Measurements from ENCODE around the gene KHK.
A peak's percentile ranks its signal among the peaks of the same experiment; 100 is the strongest.

The KHK gene

GRCh38 chr2:27082773-27083409 lies 3.7 kb upstream of the KHK start:
- no peak overlapping the region for H2AK5ac ChIP-seq (ENCODE audit: low read length)
- no CpG with 5 or more reads among the region's 27 CpGs for WGBS (ENCODE audit: extremely low coverage, insufficient coverage, insufficient read length)
- H2BK5ac ChIP-seq (ENCODE audit: low read depth, low read length, poor library complexity), result no peak overlapping the region
- no peaks in the 10 kb centered on the region for H3K36me3 ChIP-seq (ENCODE audit: control insufficient read depth in 1 of 2, insufficient read depth in 2 of 2, low read length in 2 of 2)
- H3K9ac ChIP-seq (ENCODE audit: low read length), result no peak overlapping the region
- no peak overlapping the region for H2AFZ ChIP-seq (ENCODE audit: insufficient read depth, low read length, poor library complexity)
- H2BK120ac ChIP-seq (ENCODE audit: insufficient read depth, low read length, poor library complexity), result no peak overlapping the region
- no peak overlapping the region for H4K12ac ChIP-seq (ENCODE audit: low read depth, low read length)
- H3K79me2 ChIP-seq (ENCODE audit: control insufficient read depth, insufficient read depth, low read length, poor library complexity), result peaks cover 8% of the 10 kb centered on the region
- no peak overlapping the region for H4K91ac ChIP-seq (ENCODE audit: low read depth, low read length)
- H3K18ac ChIP-seq (ENCODE audit: low read length), result no peak overlapping the region
- no peak overlapping the region for H3K4me2 ChIP-seq (ENCODE audit: low read length)
- H3K27ac ChIP-seq (ENCODE audit: low read depth, low read length), result no peak overlapping the region
- H3K4ac ChIP-seq (ENCODE audit: low read depth, low read length), result no peak overlapping the region
- no peaks in the 10 kb centered on the region for H3K27me3 ChIP-seq (ENCODE audit: insufficient read depth, low read length)
- H4K8ac ChIP-seq (ENCODE audit: low read depth, low read length), result no peak overlapping the region
- no peak overlapping the region for H3K14ac ChIP-seq (ENCODE audit: low read length)
- no peak overlapping the region for H2BK12ac ChIP-seq (ENCODE audit: low read length)
- no peak overlapping the region for H3K4me3 ChIP-seq (ENCODE audit: low read depth, low read length)
- H3K79me1 ChIP-seq (ENCODE audit: low read length), result peaks cover 12% of the 10 kb centered on the region
- peaks cover 8 to 19% of the 10 kb centered on the region in 2 experiments for H3K4me1 ChIP-seq (ENCODE audit: control insufficient read depth in 1 of 2, insufficient read depth in 2 of 2, low read length in 2 of 2)
- H3K23ac ChIP-seq (ENCODE audit: low read length), result no peak overlapping the region
- no peak for DNase-seq
- no peaks in the 10 kb centered on the region for H3K9me3 ChIP-seq (ENCODE audit: insufficient read depth, low read depth, low read length)

- H2BK5ac ChIP-seq (ENCODE audit: low read depth, low read length, poor library complexity), result no peak overlapping the region
- H3K14ac ChIP-seq (ENCODE audit: low read length), result no peak overlapping the region
- H3K18ac ChIP-seq (ENCODE audit: low read length), result no peak overlapping the region
- H3K9ac ChIP-seq (ENCODE audit: low read length), result no peak overlapping the region
- no peaks in the 10 kb centered on the region for H3K27me3 ChIP-seq (ENCODE audit: insufficient read depth, low read length)
- no peaks in the 10 kb centered on the region for H3K9me3 ChIP-seq (ENCODE audit: insufficient read depth, low read depth, low read length)
- WGBS (ENCODE audit: extremely low coverage, insufficient coverage, insufficient read length), result no CpG with 5 or more reads among the region's 20 CpGs
- H2AFZ ChIP-seq (ENCODE audit: insufficient read depth, low read length, poor library complexity), result no peak overlapping the region
- DNase-seq, result no peak
- H3K4me1 ChIP-seq (ENCODE audit: control insufficient read depth in 1 of 2, insufficient read depth in 2 of 2, low read length in 2 of 2), result peaks cover 8 to 19% of the 10 kb centered on the region in 2 experiments
- no peak overlapping the region for H2BK120ac ChIP-seq (ENCODE audit: insufficient read depth, low read length, poor library complexity)
- no peak overlapping the region for H3K4me2 ChIP-seq (ENCODE audit: low read length)
- H3K79me1 ChIP-seq (ENCODE audit: low read length), result peaks cover 12% of the 10 kb centered on the region
- no peak overlapping the region for H2BK12ac ChIP-seq (ENCODE audit: low read length)
- H3K36me3 ChIP-seq (ENCODE audit: control insufficient read depth in 1 of 2, insufficient read depth in 2 of 2, low read length in 2 of 2), result no peaks in the 10 kb centered on the region
- no peak overlapping the region for H4K91ac ChIP-seq (ENCODE audit: low read depth, low read length)
- no peak overlapping the region for H3K23ac ChIP-seq (ENCODE audit: low read length)
- no peak overlapping the region for H3K4ac ChIP-seq (ENCODE audit: low read depth, low read length)
- peak overlapping the region; percentile 53 for H2AK5ac ChIP-seq (ENCODE audit: low read length)
- no peak overlapping the region for H3K27ac ChIP-seq (ENCODE audit: low read depth, low read length)
- peaks cover 8% of the 10 kb centered on the region for H3K79me2 ChIP-seq (ENCODE audit: control insufficient read depth, insufficient read depth, low read length, poor library complexity)
- H4K8ac ChIP-seq (ENCODE audit: low read depth, low read length), result no peak overlapping the region
- no peak overlapping the region for H3K4me3 ChIP-seq (ENCODE audit: low read depth, low read length)
- H4K12ac ChIP-seq (ENCODE audit: low read depth, low read length), result no peak overlapping the region
Measured at GRCh38 chr2:27083410-27084296, 2.9 kb upstream of the KHK start.

DNA sequence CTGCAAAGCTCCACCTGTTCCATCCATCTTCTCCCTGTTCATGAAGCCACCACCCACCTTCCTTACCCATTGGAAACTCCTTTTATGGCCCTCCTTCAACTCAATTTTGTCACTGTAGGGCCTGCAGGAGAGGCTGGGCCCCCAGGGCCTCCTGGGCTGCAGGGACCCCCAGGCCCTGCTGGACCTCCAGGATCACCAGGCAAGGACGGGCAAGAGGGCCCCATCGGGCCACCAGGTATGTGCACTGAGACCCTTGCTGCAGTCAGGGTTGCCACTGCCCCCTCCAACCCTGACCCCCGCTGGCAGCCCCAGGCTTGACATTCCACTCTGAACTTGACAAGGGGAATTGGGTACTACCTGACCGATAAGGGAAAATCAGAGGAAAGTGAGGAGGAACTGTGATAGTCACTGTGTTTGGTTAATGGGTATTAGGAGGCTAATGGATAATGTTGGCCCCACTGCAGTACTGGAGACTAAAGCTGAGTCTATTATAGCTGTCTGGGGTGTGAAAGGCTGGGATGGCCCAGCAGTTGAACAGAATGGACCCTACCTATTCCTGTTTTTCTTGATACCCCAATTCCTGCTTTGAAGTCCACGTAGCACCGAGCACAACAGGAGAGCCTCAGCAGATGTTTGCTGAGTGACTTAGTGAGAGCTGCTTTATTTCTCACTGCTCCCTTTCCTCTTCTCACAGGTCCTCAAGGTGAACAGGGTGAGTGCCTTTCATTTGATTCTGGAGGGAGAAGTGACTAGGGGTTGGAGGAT lies 2.1 kb upstream of the KHK start:
- no peak overlapping the region for H3K4me2 ChIP-seq (ENCODE audit: low read length)
- H3K14ac ChIP-seq (ENCODE audit: low read length), result no peak overlapping the region
- H3K27ac ChIP-seq (ENCODE audit: low read depth, low read length), result no peak overlapping the region
- no peak overlapping the region for H2AK5ac ChIP-seq (ENCODE audit: low read length)
- H3K23ac ChIP-seq (ENCODE audit: low read length), result no peak overlapping the region
- H3K36me3 ChIP-seq (ENCODE audit: control insufficient read depth in 1 of 2, insufficient read depth in 2 of 2, low read length in 2 of 2), result no peaks in the 10 kb centered on the region
- H3K4ac ChIP-seq (ENCODE audit: low read depth, low read length), result no peak overlapping the region
- H4K12ac ChIP-seq (ENCODE audit: low read depth, low read length), result no peak overlapping the region
- no peak overlapping the region for H2BK5ac ChIP-seq (ENCODE audit: low read depth, low read length, poor library complexity)
- peaks cover 8% of the 10 kb centered on the region for H3K79me2 ChIP-seq (ENCODE audit: control insufficient read depth, insufficient read depth, low read length, poor library complexity)
- no peaks in the 10 kb centered on the region for H3K27me3 ChIP-seq (ENCODE audit: insufficient read depth, low read length)
- no CpG with 5 or more reads among the region's 6 CpGs for WGBS (ENCODE audit: extremely low coverage, insufficient coverage, insufficient read length)
- no peak overlapping the region for H4K91ac ChIP-seq (ENCODE audit: low read depth, low read length)
- peaks cover 12% of the 10 kb centered on the region for H3K79me1 ChIP-seq (ENCODE audit: low read length)
- H3K9me3 ChIP-seq (ENCODE audit: insufficient read depth, low read depth, low read length), result no peaks in the 10 kb centered on the region
- no peak for DNase-seq
- H3K18ac ChIP-seq (ENCODE audit: low read length), result no peak overlapping the region
- no peak overlapping the region for H3K9ac ChIP-seq (ENCODE audit: low read length)
- peaks cover 8 to 19% of the 10 kb centered on the region in 2 experiments for H3K4me1 ChIP-seq (ENCODE audit: control insufficient read depth in 1 of 2, insufficient read depth in 2 of 2, low read length in 2 of 2)
- no peak overlapping the region for H2AFZ ChIP-seq (ENCODE audit: insufficient read depth, low read length, poor library complexity)
- no peak overlapping the region for H2BK120ac ChIP-seq (ENCODE audit: insufficient read depth, low read length, poor library complexity)
- H2BK12ac ChIP-seq (ENCODE audit: low read length), result no peak overlapping the region
- H3K4me3 ChIP-seq (ENCODE audit: low read depth, low read length), result no peak overlapping the region
- H4K8ac ChIP-seq (ENCODE audit: low read depth, low read length), result no peak overlapping the region

DNA sequence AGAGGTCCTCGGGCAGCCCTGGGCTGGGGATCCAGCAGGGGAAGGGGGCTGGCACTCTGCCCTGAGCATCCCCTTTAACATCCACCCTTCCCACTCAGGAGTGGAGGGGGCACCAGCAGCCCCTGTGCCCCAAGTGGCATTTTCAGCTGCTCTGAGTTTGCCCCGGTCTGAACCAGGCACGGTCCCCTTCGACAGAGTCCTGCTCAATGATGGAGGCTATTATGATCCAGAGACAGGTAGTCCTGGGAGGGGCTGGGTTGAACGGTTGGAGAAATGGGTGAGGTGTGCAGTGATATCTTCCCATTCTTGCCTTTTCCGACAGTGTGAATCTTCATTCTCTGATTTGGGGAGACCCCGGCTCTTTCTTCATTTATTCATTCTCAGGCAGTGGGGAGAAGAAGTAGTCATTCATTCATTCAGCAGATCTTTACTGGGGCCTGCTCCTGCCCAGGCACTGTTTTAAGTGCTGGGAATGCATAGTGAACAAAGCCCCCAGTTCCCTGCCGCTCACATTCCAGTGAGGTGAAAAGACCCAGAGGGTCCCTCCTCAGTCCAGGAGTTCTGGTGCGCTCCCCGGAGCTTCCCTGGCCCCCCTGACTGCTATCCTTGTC lies 1.4 kb upstream of the KHK start:
- Histone ChIP-seq H2BK5ac (ENCODE audit: low read depth, low read length, poor library complexity) (no peak overlapping the region), H3K14ac (ENCODE audit: low read length) (peak overlapping the region; percentile 71), H3K4ac (ENCODE audit: low read depth, low read length) (peak overlapping the region; percentile 3), H3K9me3 (ENCODE audit: insufficient read depth, low read depth, low read length) (no peaks in the 10 kb centered on the region), H3K9ac (ENCODE audit: low read length) (no peak overlapping the region), H3K79me2 (ENCODE audit: control insufficient read depth, insufficient read depth, low read length, poor library complexity) (peaks cover 8% of the 10 kb centered on the region), H3K23ac (ENCODE audit: low read length) (no peak overlapping the region), H3K4me1 (ENCODE audit: control insufficient read depth in 1 of 2, insufficient read depth in 2 of 2, low read length in 2 of 2) (peaks cover 8 to 19% of the 10 kb centered on the region in 2 experiments), H3K36me3 (ENCODE audit: control insufficient read depth in 1 of 2, insufficient read depth in 2 of 2, low read length in 2 of 2) (no peaks in the 10 kb centered on the region), H3K79me1 (ENCODE audit: low read length) (peaks cover 12% of the 10 kb centered on the region), H3K27me3 (ENCODE audit: insufficient read depth, low read length) (no peaks in the 10 kb centered on the region), H2BK12ac (ENCODE audit: low read length) (peak overlapping the region; percentile 16), H4K8ac (ENCODE audit: low read depth, low read length) (peak overlapping the region; percentile 82), H3K27ac (ENCODE audit: low read depth, low read length) (no peak overlapping the region), H4K91ac (ENCODE audit: low read depth, low read length) (no peak overlapping the region), H3K4me3 (ENCODE audit: low read depth, low read length) (no peak overlapping the region), H3K4me2 (ENCODE audit: low read length) (peak overlapping the region; percentile 83), H3K18ac (ENCODE audit: low read length) (no peak overlapping the region), H2BK120ac (ENCODE audit: insufficient read depth, low read length, poor library complexity) (no peak overlapping the region), H2AFZ (ENCODE audit: insufficient read depth, low read length, poor library complexity) (peak overlapping the region; percentile 27), H2AK5ac (ENCODE audit: low read length) (peak overlapping the region; percentile 14), H4K12ac (ENCODE audit: low read depth, low read length) (no peak overlapping the region)
- DNase-seq, result no peak
- WGBS (ENCODE audit: extremely low coverage, insufficient coverage, insufficient read length), result no CpG with 5 or more reads among the region's 10 CpGs

Data from trophoblast cell (in vitro differentiated cells and primary cell).